HEK293T (cell line): ENCODE data around the gene MC4R.

Source experiments
- ARNT ChIP-seq: fragments of 450-650 bp; IDR thresholded peaks from 2 replicates; pipeline ENCODE4 v1.6.1; 2017; ENCODE audit warnings: mild to moderate bottlenecking
- BHLHE40 ChIP-seq: fragments of 450-650 bp; IDR thresholded peaks from 2 replicates; pipeline ENCODE4 v1.6.1; 2016; ENCODE audit warnings: mild to moderate bottlenecking, moderate library complexity, borderline replicate concordance
- ELF4 ChIP-seq: fragments of 450-650 bp; IDR thresholded peaks from 2 replicates; pipeline ENCODE4 v1.6.1; 2017; ENCODE audit warnings: antibody characterized with exemption
- FOXA1 ChIP-seq: fragments of 450-650 bp; IDR thresholded peaks from 2 replicates; pipeline ENCODE4 v1.6.1; 2016; ENCODE audit warnings: mild to moderate bottlenecking
- FOXK2 ChIP-seq: fragments of 450-650 bp; IDR thresholded peaks from 2 replicates; pipeline ENCODE4 v1.6.1; 2016; ENCODE audit warnings: mild to moderate bottlenecking
- FOXM1 ChIP-seq: fragments of 450-650 bp; IDR thresholded peaks from 2 replicates; pipeline ENCODE4 v1.6.1; 2017; ENCODE audit warnings: mild to moderate bottlenecking, borderline replicate concordance
- HDGF ChIP-seq: fragments of 450-650 bp; IDR thresholded peaks from 2 replicates; pipeline ENCODE4 v1.6.1; 2017; ENCODE audit warnings: antibody characterized with exemption, borderline replicate concordance
- NFRKB ChIP-seq: fragments of 450-650 bp; IDR thresholded peaks from 2 replicates; pipeline ENCODE4 v1.6.1; 2016; ENCODE audit warnings: mild to moderate bottlenecking, moderate library complexity
- SP1 ChIP-seq: fragments of 450-650 bp; IDR thresholded peaks from 2 replicates; pipeline ENCODE4 v1.6.1; 2017
- SUZ12 ChIP-seq: fragments of 450-650 bp; IDR thresholded peaks from 2 replicates; pipeline ENCODE4 v1.6.1; 2016; ENCODE audit warnings: mild to moderate bottlenecking
- TARDBP ChIP-seq: fragments of 450-650 bp; IDR thresholded peaks from 2 replicates; pipeline ENCODE4 v1.6.1; 2016
- TF ChIP-seq, protein P1 (sequence below): fragments of 450-650 bp; IDR thresholded peaks from 2 replicates; pipeline ENCODE4 v1.6.1; 2016

- TF ChIP-seq ARNT (no peak), NFRKB (no peak), TARDBP (no peak), SUZ12 (no peak), FOXM1 (no peak), SP1 (no peak), FOXK2 (no peak), HDGF (no peak), BHLHE40 (no peak), ELF4 (no peak), FOXA1 (no peak)
- TF ChIP-seq, protein P1, sequence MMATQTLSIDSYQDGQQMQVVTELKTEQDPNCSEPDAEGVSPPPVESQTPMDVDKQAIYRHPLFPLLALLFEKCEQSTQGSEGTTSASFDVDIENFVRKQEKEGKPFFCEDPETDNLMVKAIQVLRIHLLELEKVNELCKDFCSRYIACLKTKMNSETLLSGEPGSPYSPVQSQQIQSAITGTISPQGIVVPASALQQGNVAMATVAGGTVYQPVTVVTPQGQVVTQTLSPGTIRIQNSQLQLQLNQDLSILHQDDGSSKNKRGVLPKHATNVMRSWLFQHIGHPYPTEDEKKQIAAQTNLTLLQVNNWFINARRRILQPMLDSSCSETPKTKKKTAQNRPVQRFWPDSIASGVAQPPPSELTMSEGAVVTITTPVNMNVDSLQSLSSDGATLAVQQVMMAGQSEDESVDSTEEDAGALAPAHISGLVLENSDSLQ = no peak
Observed at GRCh38 chr18:60385693-60386092, 13.1 kb upstream of the MC4R start.
